Activated CD4-positive, alpha-beta T cell treated with anti-CD3 and anti-CD28 coated beads, Interleukin-2, amount 50 U/mL, for 16 hours (primary cell): ENCODE data around the gene SERP1.
A peak's percentile ranks its signal among the peaks of the same experiment; 100 is the strongest.

Experiments used
- DNase-seq: peaks from one replicate; pipeline ENCODE4 v3.0.0-alpha.2; 2020

Gene SERP1

DNA sequence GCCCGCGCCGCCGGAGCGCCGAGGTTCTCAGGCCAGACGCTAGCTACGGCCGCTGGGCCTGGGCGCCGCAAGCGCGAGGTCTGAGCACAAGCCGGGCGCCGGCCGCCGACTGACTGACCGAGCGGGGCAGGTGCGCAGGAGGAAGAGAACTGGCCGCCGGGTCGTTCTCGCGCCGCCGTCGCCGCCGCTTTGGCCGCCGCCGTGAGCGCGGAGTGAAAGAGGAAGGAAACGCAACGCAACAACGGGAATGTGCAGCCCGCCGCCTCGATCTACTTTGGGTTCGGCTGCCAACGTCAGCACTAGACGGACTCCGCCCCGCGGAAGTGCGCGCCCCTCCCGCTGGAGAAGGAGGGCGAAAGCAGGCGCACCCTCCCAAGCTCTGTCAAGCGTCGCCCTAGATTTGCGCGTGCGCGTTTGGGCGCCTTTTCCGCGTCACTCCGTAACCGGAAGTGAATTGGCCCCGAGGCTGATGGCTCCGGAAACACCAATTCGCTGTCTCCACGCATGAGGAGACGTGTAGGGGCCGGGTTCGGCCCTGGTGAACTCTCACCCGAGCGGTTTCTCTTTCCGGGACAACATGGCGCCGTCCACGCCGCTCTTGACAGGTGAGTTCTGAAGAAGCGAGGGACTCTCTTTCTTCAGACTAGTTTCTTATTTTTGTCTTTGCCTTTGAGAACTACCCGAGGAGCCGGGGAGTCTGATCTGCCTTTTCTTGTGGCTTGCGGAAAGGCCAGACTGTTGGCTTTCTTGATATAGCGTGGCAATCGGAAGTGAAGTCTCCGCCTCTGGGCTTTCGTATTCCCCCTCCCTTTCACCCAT, at the start of gene SERP1, which contains the start of gene EIF2A:
TSS of gene SERP1 (minus strand) at position 271 of the 819 bp plus-strand sequence. CDS start 361 bp downstream, outside the sequence.
TSS of gene EIF2A (plus strand) at position 562 of the 819 bp plus-strand sequence. CDS start at position 578, 16 bp downstream.
- DNase-seq, result peak; percentile 100

DNA sequence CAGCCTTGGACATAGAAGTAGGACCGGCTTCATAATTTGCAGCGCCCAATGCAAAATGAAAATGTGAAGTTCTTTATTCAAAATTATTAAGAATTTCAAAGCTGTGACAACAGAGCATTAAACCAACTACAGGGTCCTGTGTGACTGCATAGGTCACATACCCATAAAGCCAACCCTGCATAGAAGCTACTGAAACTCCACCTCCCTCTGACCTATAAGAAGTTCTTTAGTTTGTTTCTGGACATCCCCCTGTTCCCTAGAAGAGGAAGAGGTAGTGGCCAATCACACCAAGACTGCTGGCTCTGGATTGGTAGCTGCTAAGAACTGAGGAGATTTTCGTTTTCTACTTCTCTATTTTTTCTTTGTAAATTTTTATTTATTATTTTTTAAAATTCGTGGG, 47.9 kb upstream of the SERP1 start:
- no peak for DNase-seq

DNA sequence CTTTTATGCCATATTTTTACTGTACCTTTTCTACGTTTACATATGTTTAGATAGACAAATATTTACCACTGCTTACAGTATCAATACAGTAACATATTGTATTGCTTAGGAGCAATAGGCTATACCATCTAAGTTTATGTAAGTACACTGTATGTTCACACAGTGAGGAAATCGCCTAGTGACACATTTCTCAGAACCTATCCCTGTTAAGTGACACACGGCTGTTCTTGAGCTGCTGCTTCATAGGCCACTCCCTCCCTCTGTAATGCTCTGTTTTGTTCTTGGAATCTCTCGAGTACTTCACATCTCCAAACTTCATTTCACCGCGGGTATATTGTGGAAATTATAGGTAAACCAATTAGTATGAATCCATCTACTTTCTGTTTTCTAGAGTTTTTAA, 43.5 kb upstream of the SERP1 start:
- DNase-seq, result no peak

DNA sequence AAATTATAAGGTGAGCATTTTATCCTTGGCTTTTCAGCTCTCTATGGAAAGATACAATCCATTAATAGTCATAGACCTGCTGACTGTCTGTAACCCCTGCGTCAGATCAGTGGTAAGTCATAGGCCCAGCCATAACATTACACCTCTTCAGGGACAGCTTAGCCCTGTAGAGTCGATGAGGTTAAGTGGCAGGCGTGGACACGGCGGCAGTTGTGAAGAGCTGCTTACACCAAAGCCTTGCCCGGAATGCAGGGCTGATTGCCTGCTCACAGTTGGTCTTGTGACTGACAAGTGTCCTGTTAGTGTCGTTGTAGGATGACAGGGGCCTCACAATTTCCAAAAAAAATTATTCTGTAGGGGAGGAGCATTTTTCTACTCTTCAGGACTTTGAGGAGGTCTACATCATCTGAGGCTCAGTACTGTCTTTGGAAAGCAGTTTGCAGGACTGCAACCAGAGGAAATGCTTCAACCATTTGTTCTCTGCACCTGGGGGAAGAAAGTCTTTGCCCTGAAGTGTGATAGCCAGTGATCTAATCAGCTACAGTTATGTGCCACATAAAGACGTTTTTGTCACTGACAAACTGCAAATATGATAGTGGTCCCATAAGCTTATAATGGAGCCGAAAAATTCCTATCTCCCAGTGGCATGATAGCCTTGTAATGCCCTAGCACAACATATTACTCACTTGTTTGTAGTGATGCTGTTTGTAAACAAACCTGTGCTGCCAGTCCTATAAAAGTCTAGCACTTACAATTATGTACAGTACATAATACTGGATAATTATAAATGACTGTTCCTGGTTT, 41.9 kb upstream of the SERP1 start:
- DNase-seq, result no peak

GRCh38 chr3:150583028-150583427, 36.7 kb upstream of the SERP1 start:
- peak; percentile 50 for DNase-seq

DNA sequence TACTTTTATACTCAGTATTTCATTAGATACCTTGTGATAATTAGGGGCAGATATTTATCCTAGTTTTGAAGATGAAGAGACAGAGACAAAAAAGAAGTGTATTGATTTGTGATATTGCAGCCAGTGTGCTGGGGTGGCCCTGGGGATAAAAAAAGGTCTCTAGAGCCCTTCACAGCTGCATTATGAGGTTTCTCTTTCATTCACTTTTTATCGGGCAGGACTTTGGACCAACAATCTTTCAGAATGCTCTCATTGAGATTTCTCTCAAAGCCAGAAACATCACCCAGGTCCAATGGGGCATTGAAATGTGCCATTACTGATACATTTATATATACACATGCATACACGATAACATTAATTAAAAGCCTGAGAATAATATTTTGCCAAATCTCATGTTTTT, 36.3 kb upstream of the SERP1 start:
- DNase-seq, result no peak

- DNase-seq, result no peak
Measured at GRCh38 chr3:150581174-150581573, 34.9 kb upstream of the SERP1 start.

GRCh38 chr3:150577855-150578254, 31.6 kb upstream of the SERP1 start:
- no peak for DNase-seq

DNA sequence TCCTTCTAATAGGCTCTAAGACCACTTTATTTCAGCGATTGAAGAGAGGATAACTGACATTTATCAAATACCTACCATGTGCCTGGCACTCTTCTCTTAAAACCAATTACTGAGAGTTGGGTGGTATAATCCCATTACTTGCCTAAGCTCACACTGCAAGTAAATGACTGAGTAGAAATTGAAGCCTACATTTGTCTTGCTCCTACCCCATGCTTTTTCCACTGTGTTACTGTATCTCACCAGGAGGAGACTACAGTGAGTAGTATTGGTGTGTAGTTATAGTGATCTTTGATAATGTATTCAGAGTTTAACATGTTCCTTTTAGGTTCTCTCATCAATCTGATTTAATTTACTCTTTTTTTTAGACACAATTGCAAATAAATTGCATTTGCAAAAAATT, 21.0 kb upstream of the SERP1 start:
- no peak for DNase-seq

DNA sequence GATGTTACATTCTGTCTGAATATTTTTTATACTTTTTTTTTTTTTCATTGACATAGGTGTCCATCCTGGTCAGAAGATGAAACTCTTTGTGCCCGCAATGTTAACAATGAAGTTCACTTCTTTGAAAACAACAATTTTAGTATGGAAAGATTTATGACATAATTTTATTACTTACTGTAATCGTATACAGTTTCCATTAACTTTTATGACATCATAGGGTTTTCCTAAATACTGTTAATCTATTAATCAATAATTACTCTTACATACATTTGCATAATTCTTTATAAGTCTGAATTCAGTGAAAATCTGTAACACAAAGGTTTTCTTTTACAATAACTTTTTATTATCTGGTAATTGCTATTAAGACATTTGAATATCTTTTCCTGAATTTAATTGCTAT, 17.9 kb upstream of the SERP1 start:
- no peak for DNase-seq

- DNase-seq, result no peak
Measured at GRCh38 chr3:150557725-150558124, 11.4 kb upstream of the SERP1 start.

GRCh38 chr3:150556792-150557191, 10.5 kb upstream of the SERP1 start:
- no peak for DNase-seq

DNA sequence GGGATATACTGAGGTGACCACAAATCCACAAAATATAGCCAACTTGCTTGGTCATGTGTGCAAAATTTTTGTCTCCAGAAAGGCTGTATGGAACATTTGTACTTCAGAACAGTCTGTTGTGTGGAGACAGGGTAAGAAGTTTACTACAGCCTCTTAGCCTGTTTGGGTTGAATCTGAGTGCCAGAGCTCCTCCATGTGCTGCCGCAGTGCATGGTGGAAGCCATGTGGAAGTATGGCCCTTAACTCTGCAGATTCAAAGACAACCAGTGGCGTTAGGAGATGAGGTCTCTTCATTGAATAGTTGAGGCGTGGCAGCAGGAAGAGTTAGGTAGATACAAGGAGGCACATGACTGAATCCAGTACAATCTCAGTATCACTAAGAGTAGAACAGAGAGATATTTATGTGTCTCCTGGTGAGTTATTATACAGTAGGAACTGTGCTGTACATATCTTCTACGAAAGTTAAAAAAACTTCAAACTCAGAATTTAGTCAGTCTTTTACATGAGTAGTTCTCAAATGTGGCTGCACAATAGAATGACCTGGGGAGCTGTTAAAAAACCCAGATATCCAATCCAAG, 9.7 kb upstream of the SERP1 start:
- DNase-seq, result no peak

- DNase-seq, result no peak
Measured at GRCh38 chr3:150547045-150547741, 897 bp upstream of the SERP1 start.

DNA sequence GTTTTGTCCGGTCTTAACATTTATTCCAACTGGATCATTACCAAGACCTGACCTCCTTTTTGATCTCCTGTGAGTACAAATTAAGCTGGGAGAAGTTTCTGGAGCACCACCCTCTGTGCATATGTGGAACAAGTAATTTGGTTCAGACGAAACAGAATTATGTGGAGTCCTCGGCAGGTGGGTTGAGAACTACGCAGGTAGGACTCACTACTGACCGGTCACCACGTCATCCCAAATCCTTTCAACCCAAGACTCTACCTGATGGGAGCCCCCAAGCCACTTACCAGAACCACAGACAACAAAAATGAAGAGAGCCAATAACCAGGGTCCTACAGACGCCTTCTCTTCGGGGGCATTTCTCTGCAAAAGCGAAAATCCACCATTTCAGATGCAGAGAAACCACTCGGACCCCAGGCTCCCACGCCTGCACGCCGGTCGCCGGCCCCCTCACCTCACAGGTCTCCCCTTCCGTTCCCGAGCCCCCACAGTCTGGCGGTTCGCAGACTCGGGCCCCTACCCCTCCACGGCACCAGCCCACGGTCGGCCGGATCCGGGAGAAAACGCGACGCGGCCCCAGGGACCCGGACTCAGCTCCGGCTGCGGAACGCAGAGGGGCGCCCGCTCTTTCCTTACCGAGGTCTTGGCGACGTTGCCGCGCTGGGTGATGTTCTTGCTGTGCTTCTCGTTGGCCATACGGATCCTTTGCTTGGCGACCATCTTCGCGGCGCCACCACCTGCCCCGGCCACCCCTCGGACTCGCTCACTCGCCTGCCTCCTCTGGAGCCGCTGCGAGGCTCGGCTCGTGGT, 674 bp downstream of the SERP1 start:
- DNase-seq, result peak; percentile 34

DNA sequence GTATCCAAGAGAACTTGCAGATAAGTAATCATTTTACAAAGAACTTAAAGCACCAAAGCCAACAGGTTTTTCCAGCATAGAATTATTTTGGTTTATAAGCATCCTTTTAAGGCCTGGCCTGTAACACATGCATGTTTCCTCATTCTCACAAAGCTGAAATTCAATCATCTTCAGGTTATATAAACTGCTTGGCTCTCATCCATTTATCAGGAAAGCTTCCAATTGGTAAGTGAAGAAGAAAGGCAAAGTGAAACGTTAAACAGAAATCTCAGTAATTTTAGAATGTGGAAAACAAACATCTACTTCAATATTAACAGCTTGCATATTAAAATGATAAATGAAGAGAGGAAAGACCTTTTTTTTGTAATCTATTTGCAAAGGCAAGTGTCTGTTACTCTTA, 1.6 kb downstream of the SERP1 start:
- no peak for DNase-seq

DNA sequence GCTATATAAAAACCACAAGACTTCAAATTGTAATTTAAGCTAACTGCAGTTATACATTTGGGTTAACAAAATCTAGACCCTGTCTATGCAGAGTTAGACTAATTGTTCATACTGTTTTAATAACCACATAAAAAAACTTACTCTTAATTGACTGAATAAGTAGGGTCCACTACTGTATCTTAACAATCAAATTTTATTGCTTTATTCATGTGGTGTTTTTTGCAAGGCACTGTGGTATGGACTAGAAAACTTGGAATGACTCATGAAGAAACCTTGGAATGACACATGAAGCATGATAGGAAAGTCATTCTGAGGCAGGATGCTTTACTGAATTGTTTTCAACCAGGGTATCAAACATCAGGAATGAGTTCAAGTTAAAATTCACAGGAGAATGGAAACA, 2.3 kb downstream of the SERP1 start:
- DNase-seq, result peak; percentile 22

DNA sequence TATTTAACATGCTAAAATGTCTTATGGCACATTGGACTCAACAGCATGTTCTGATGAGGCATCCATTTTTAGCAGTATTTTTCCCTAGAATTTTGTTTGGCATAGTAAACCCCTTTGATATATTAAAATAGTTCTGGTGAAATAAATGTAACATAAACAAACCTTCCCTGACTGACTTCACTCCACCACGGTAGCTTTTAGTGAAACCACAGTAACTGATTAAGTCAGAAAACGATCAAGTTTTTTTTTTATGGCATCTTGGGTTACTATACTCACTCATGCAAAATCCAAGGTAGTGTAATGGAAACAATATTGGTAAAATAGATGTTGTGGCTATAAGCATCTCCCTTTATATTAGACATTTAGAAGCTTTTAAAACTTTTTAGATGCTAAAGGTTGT, 2.8 kb downstream of the SERP1 start:
- peak; percentile 19 for DNase-seq

GRCh38 chr3:150543128-150543527, 3.2 kb downstream of the SERP1 start:
- DNase-seq, result no peak

GRCh38 chr3:150540991-150541390, 5.3 kb downstream of the SERP1 start:
- DNase-seq, result no peak

DNA sequence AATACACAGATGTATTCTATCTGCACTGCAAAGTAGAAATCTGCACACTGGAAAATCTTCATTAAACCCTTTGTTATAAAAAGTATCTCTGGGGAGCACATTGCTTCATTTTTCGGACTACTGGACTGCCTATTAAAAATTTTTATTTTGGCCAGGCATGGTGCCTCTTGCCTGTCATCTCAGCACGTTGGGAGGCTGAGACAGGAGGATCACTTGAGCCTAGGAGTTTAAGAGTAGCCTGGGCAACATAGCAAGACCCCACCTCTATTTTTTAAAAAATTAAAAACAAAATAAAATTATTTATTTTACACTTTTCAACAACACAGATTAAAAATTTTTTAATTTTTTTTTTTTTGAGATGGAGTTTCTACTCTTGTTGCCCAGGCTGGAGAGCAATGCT, 6.0 kb downstream of the SERP1 start:
- DNase-seq, result no peak
